Thyroid gland (tissue), 4 donors: ENCODE measurements around the gene RIC3.

Source experiments
- CTCF ChIP-seq, 6 experiments: fragments of 200-600 bp in 3 of 6; fragments of 450-650 bp in 3 of 6; sonication (generic) in 3 of 6; IDR thresholded peaks; one replicate each; pipeline ENCODE4 v1.5.1; 2016 to 2019; ENCODE audit warnings: antibody characterized with exemption in 6 of 6, mild to moderate bottlenecking in 2 of 6, inconsistent platforms in 1 of 6, moderate library complexity in 1 of 6
- POLR2A ChIP-seq, 2 donors: fragments of 450-650 bp; IDR thresholded peaks; one replicate each; pipeline ENCODE4 v1.6.1; 2017; ENCODE audit warnings: antibody characterized with exemption in 2 of 2, mild to moderate bottlenecking in 2 of 2, moderate library complexity in 1 of 2

GRCh38 chr11:8217926-8218325 lies 49.1 kb upstream of the RIC3 start:
- TF ChIP-seq CTCF (IDR thresholded peaks at IDR 0.05) (no peak), POLR2A (IDR thresholded peaks at IDR 0.05) (no peak)
